H1 (cell line): ENCODE measurements around the gene SLC30A5.

Experiments
- BACH1 ChIP-seq: IDR thresholded peaks from 2 replicates; pipeline ENCODE4 v1.6.1; 2012; ENCODE audit warnings: low read length, improper control_type of control experiment
- BRCA1 ChIP-seq: IDR thresholded peaks from 2 replicates; pipeline ENCODE4 v1.6.1; 2012; ENCODE audit warnings: low read depth, low read length, improper control_type of control experiment
- CTCF ChIP-seq, 3 experiments: IDR thresholded peaks; 1 replicate in 2 of 3; 2 replicates in 1 of 3; pipeline versions ENCODE4 v1.5.1 to v1.6.1; 2011; ENCODE audit warnings: low read length in 3 of 3, mild to moderate bottlenecking in 3 of 3, inconsistent platforms in 2 of 3, low read depth in 1 of 3, moderate library complexity in 1 of 3; ENCODE audit not compliant: insufficient read depth in 1 of 3; ENCODE audit errors: control extremely low read depth in 1 of 3
- MAX ChIP-seq: IDR thresholded peaks from 2 replicates; pipeline ENCODE4 v1.6.1; 2012; ENCODE audit warnings: inconsistent platforms
- POLR2A ChIP-seq, 2 experiments: IDR thresholded peaks; 1 replicate in 1 of 2; 2 replicates in 1 of 2; pipeline ENCODE4 v1.6.1; 2011; ENCODE audit warnings: low read depth in 2 of 2, low read length in 2 of 2, mild to moderate bottlenecking in 2 of 2; ENCODE audit errors: control extremely low read depth in 1 of 2
- POLR2AphosphoS5 ChIP-seq: IDR thresholded peaks from 2 replicates; pipeline ENCODE4 v1.6.1; 2011; ENCODE audit warnings: low read depth, low read length
- RAD21 ChIP-seq, 2 experiments: IDR thresholded peaks in 1 of 2; conservative IDR thresholded peaks in 1 of 2; 2 replicates each; pipeline ENCODE4 v1.6.1; 2011; ENCODE audit warnings: low read depth in 2 of 2, low read length in 2 of 2, improper control_type of control experiment in 1 of 2, inconsistent platforms in 1 of 2, mild to moderate bottlenecking in 1 of 2, moderate library complexity in 1 of 2
- RNF2 ChIP-seq: fragments of 200-900, 300-1000 bp; sonication (generic); IDR thresholded peaks from 2 replicates; pipeline ENCODE4 v1.7.1; 2016; ENCODE audit warnings: borderline replicate concordance, low read depth, mild to moderate bottlenecking, antibody characterized with exemption, low read length; ENCODE audit not compliant: poor library complexity, severe bottlenecking; ENCODE audit errors: missing control alignments
- TCF12 ChIP-seq: IDR thresholded peaks from 2 replicates; pipeline ENCODE4 v1.6.1; 2011; ENCODE audit warnings: low read depth, mild to moderate bottlenecking, low read length

- TF ChIP-seq CTCF (IDR thresholded peaks at IDR 0.05; ENCODE audit: control extremely low read depth in 1 of 3, insufficient read depth in 1 of 3, low read depth in 1 of 3, low read length in 3 of 3) (no peak), POLR2AphosphoS5 (no peak), BRCA1 (no peak), RAD21 (IDR thresholded peaks at IDR 0.05 in 1 of 2, conservative IDR thresholded peaks at IDR 0.05 in 1 of 2; ENCODE audit: low read depth in 2 of 2, low read length in 2 of 2) (no peak), TCF12 (no peak), RNF2 (no peak), MAX (no peak), POLR2A (IDR thresholded peaks at IDR 0.05; ENCODE audit: control extremely low read depth in 1 of 2, low read depth in 2 of 2, low read length in 2 of 2) (no peak), BACH1 (no peak)
Observed at GRCh38 chr5:69049151-69049550, 44.7 kb upstream of the SLC30A5 start.
